HG03103 (cell line): Measurements from ENCODE around the gene DGAT2L6.
"Not testable (repeated sequence)": the region's sequence is repeated elsewhere in the genome, so short reads cannot be mapped to it uniquely, and the experiment has no call there.

ENCODE experiments used
- ATAC-seq: cut with Tn5 transposase; IDR thresholded peaks from one replicate; pipeline ENCODE4 v1.9.1; 2021; ENCODE audit warnings: low read depth; ENCODE audit not compliant: unreplicated experiment

The DGAT2L6 gene

GRCh38 chrX:70196961-70197720 lies 19.9 kb downstream of the DGAT2L6 start:
- no peak for ATAC-seq

- no peak for ATAC-seq
Observed at GRCh38 chrX:70201732-70202131, 24.4 kb downstream of the DGAT2L6 start.

- ATAC-seq: no peak
Observed at GRCh38 chrX:70208479-70208878, 31.2 kb downstream of the DGAT2L6 start.

- not testable (repeated sequence) for ATAC-seq
Observed at GRCh38 chrX:70209570-70209969, 32.3 kb downstream of the DGAT2L6 start.

- ATAC-seq: no peak
Observed at GRCh38 chrX:70219938-70220764, 42.9 kb downstream of the DGAT2L6 start.

- ATAC-seq: no peak
Observed at GRCh38 chrX:70226048-70226447, 48.8 kb downstream of the DGAT2L6 start.

- no peak for ATAC-seq
Observed at GRCh38 chrX:70226687-70227086, 49.4 kb downstream of the DGAT2L6 start.

- no peak for ATAC-seq
Observed at GRCh38 chrX:70231666-70232065, 54.4 kb downstream of the DGAT2L6 start.

GRCh38 chrX:70234355-70234754 lies 57.1 kb downstream of the DGAT2L6 start, which contains the start of gene AWAT1:
Gene AWAT1, plus strand, starts transcription at chrX:70234655. Its CDS starts 41 bp downstream, at chrX:70234696.
- ATAC-seq: no peak

- no peak for ATAC-seq
Observed at GRCh38 chrX:70240751-70241150, 63.5 kb downstream of the DGAT2L6 start.

GRCh38 chrX:70241501-70241900 lies 64.2 kb downstream of the DGAT2L6 start:
- ATAC-seq: no peak

- not testable (repeated sequence) for ATAC-seq
Observed at GRCh38 chrX:70243601-70244000, 66.3 kb downstream of the DGAT2L6 start.

GRCh38 chrX:70244881-70245280 lies 67.6 kb downstream of the DGAT2L6 start:
- ATAC-seq: no peak

GRCh38 chrX:70247252-70247651 lies 70.0 kb downstream of the DGAT2L6 start:
- no peak for ATAC-seq

GRCh38 chrX:70252491-70252890 lies 75.2 kb downstream of the DGAT2L6 start:
- ATAC-seq: no peak

- no peak for ATAC-seq
Observed at GRCh38 chrX:70253377-70254062, 76.2 kb downstream of the DGAT2L6 start.

- ATAC-seq: no peak
Observed at GRCh38 chrX:70254063-70254400, 76.7 kb downstream of the DGAT2L6 start.

- ATAC-seq: no peak
Observed at GRCh38 chrX:70254909-70255308, 77.6 kb downstream of the DGAT2L6 start.
